GM12865 (cell line): Measurements from ENCODE around the gene KDM8.

Experiments
- DNase-seq: peaks from one replicate; pipeline ENCODE4 v3.0.0; 2010; ENCODE audit warnings: low read depth
- H3K4me3 ChIP-seq: 2 replicates; pipeline ENCODE4 v1.5.1; 2011; ENCODE audit warnings: mild to moderate bottlenecking, low read depth, low read length, control low read depth
- CTCF ChIP-seq: IDR thresholded peaks from 2 replicates; pipeline ENCODE4 v1.5.1; 2011; ENCODE audit warnings: low read length, control low read depth, low read depth, inconsistent platforms; ENCODE audit not compliant: insufficient read depth; ENCODE audit errors: missing control alignments

KDM8 gene

GRCh38 chr16:27238016-27238587 lies 34.8 kb downstream of the KDM8 start:
- DNase-seq, result no peak
- no peak overlapping the region for H3K4me3 ChIP-seq
- no peak for TF ChIP-seq CTCF

- DNase-seq, result no peak
- TF ChIP-seq CTCF, result no peak
- H3K4me3 ChIP-seq, result no peak overlapping the region
Observed at GRCh38 chr16:27238591-27238990, 35.3 kb downstream of the KDM8 start.

GRCh38 chr16:27239026-27239425 lies 35.7 kb downstream of the KDM8 start:
- TF ChIP-seq CTCF, result no peak
- no peak overlapping the region for H3K4me3 ChIP-seq
- DNase-seq, result no peak

- no peak for DNase-seq
- TF ChIP-seq CTCF, result no peak
Observed at GRCh38 chr16:27239906-27240655, 36.8 kb downstream of the KDM8 start.

GRCh38 chr16:27240948-27241531 lies 37.7 kb downstream of the KDM8 start:
- DNase-seq, result no peak
- no peak overlapping the region for H3K4me3 ChIP-seq
- TF ChIP-seq CTCF, result no peak

More at GRCh38 chr16:27239906-27240655, 36.8 kb downstream of the KDM8 start:
- H3K4me3 ChIP-seq, result no peak overlapping the region

GRCh38 chr16:27241658-27242057 lies 38.3 kb downstream of the KDM8 start:
- DNase-seq, result no peak
- no peak for TF ChIP-seq CTCF
- no peak overlapping the region for H3K4me3 ChIP-seq
